ENCODE results near the gene SHB.

DNA sequence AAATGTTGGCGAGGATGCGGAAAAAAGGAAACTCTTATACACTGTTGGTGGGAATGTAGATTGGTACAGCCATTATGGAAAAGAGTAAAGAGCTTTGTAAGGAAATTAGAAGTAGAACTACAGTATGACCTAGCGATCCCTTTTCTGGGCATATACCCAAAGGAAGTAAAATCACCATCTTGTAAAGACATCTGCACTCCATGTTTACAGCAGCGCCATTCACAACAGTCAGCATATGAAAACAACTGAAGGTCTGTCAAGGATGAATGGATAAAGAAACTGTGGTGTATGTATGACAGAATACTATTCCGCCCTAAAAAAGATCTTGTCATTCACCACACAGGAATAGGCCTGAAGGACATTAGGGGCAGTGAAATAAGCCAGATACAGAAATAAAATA, 137.4 kb downstream of the SHB start:
- TF ChIP-seq, protein P1, sequence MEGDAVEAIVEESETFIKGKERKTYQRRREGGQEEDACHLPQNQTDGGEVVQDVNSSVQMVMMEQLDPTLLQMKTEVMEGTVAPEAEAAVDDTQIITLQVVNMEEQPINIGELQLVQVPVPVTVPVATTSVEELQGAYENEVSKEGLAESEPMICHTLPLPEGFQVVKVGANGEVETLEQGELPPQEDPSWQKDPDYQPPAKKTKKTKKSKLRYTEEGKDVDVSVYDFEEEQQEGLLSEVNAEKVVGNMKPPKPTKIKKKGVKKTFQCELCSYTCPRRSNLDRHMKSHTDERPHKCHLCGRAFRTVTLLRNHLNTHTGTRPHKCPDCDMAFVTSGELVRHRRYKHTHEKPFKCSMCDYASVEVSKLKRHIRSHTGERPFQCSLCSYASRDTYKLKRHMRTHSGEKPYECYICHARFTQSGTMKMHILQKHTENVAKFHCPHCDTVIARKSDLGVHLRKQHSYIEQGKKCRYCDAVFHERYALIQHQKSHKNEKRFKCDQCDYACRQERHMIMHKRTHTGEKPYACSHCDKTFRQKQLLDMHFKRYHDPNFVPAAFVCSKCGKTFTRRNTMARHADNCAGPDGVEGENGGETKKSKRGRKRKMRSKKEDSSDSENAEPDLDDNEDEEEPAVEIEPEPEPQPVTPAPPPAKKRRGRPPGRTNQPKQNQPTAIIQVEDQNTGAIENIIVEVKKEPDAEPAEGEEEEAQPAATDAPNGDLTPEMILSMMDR (IDR thresholded peaks at IDR 0.05; ENCODE audit: low read length), result no peak
- TF ChIP-seq EZH2 (IDR thresholded peaks at IDR 0.05; ENCODE audit: borderline replicate concordance, low read length), result no peak

Data from OCI-LY1 (cell line).